Gastrocnemius medialis (tissue), 4 donors: ENCODE measurements around the gene SLC6A8. TPM values are rescaled to one million over a fixed set of nuclear protein-coding genes. Genes with fewer than 3 reads are reported as not detected.

Experiments used
- ATAC-seq, 2 donors: fragments of 150-250 bp; one replicate each; pipeline ENCODE4 v1.9.1; 2016
- DNase-seq, 2 donors: peaks; one replicate each; pipeline ENCODE4 v3.0.0-alpha.2; 2019
- H3K27ac ChIP-seq, 4 donors: fragments of 200-600 bp; sonication (generic); 1 replicate in 1 of 4; 2 replicates in 3 of 4; pipeline ENCODE4 v1.5.1; 2016 to 2018; ENCODE audit warnings: mild to moderate bottlenecking in 2 of 4, moderate library complexity in 1 of 4
- H3K27me3 ChIP-seq, 3 donors: fragments of 200-600 bp; sonication (generic) in 2 of 3; 1 replicate in 1 of 3; 2 replicates in 2 of 3; pipeline versions ENCODE4 v1.5.1 to v1.6.0; 2016 to 2019; ENCODE audit warnings: mild to moderate bottlenecking in 1 of 3, moderate library complexity in 1 of 3
- H3K36me3 ChIP-seq, 2 donors: fragments of 200-600 bp; sonication (generic) in 1 of 2; one replicate each; pipeline ENCODE4 v1.5.1; 2017 to 2018
- H3K4me1 ChIP-seq, 2 donors: fragments of 200-600 bp; sonication (generic) in 1 of 2; one replicate each; pipeline ENCODE4 v1.5.1; 2016 to 2017; ENCODE audit warnings: mild to moderate bottlenecking in 2 of 2
- H3K4me3 ChIP-seq, 4 donors: fragments of 200-600 bp; sonication (generic) in 3 of 4; 1 replicate in 1 of 4; 2 replicates in 3 of 4; pipeline ENCODE4 v1.5.1; 2016 to 2019; ENCODE audit warnings: mild to moderate bottlenecking in 2 of 4
- H3K9me3 ChIP-seq, 3 donors: fragments of 200-600 bp; sonication (generic) in 2 of 3; 1 replicate in 1 of 3; 2 replicates in 2 of 3; pipeline ENCODE4 v1.5.1; 2016 to 2019
- CTCF ChIP-seq, 5 experiments: fragments of 450-650 bp in 3 of 5; fragments of 200-600 bp in 2 of 5; sonication (generic) in 2 of 5; IDR thresholded peaks in 4 of 5; conservative IDR thresholded peaks in 1 of 5; 1 replicate in 4 of 5; 2 replicates in 1 of 5; pipeline ENCODE4 v1.5.1; 2016 to 2019; ENCODE audit warnings: antibody characterized with exemption in 5 of 5, mild to moderate bottlenecking in 3 of 5, moderate library complexity in 3 of 5
- POLR2A ChIP-seq, 2 donors: fragments of 450-650 bp; IDR thresholded peaks; one replicate each; pipeline ENCODE4 v1.6.1; 2017; ENCODE audit warnings: antibody characterized with exemption in 2 of 2, mild to moderate bottlenecking in 2 of 2, moderate library complexity in 2 of 2
- in situ Hi-C, 4 donors: fragments of 200-750 bp; cut with MboI; loops; one replicate each; pipeline versions ENCODE4 v1.15.0 to v1.8.0; 2017; ENCODE audit warnings: low sequenced_read_pairs in 4 of 4
- intact Hi-C: fragments of 100-400 bp; cut with DNase I; formaldehyde crosslinking; loops from one replicate; pipeline ENCODE4 v1.15.1; 2023; ENCODE audit warnings: low total_unique reads
- total RNA-seq, 4 donors: library from RNA; depleted of rRNA; stranded (reverse); fragments of >200 nt; gene quantifications; one replicate each; pipeline versions ENCODE4 v1.1.0 to v1.2.3, GENCODE V29; 2016

The SLC6A8 gene
- total RNA-seq, 4 donors from 2014 or later, result 40.1 to 78.1 (median 45.0) TPM

GRCh38 chrX:153709726-153710674, 22.3 kb downstream of the SLC6A8 start:
- Histone ChIP-seq H3K9me3 (no peaks in the 10 kb centered on the region), H3K27ac (peak overlapping the region; percentile 85 to 91 (median 90)), H3K4me3 (no peak overlapping the region), H3K4me1 (peaks cover 9 to 28% of the 10 kb centered on the region in 2 donors), H3K36me3 (peaks cover 0 to 5% of the 10 kb centered on the region in 2 donors), H3K27me3 (no peaks in the 10 kb centered on the region)
- intact Hi-C loops, result loop anchor here (10.0 kb wide), 1 partner anchor 335 kb away; no protein-coding TSS in a partner anchor
- in situ Hi-C loops, result no loop called here
- peak in 1 of 2 donors; percentile 69 for DNase-seq
- TF ChIP-seq POLR2A (IDR thresholded peaks at IDR 0.05) (no peak), CTCF (IDR thresholded peaks at IDR 0.05 in 4 of 5, conservative IDR thresholded peaks at IDR 0.05 in 1 of 5) (no peak)
- peak; percentile 22 to 32 for ATAC-seq

GRCh38 chrX:153714256-153714655, 26.5 kb downstream of the SLC6A8 start:
- H3K9me3 ChIP-seq, result no peaks in the 10 kb centered on the region
- DNase-seq (no peak), ATAC-seq (no peak)
- in situ Hi-C loops (no loop called here), intact Hi-C loops (no loop called here)
- no peak overlapping the region for H3K27ac ChIP-seq
- no peak overlapping the region for H3K4me3 ChIP-seq
- H3K36me3 ChIP-seq, result peaks cover 0 to 9% of the 10 kb centered on the region in 2 donors
- H3K27me3 ChIP-seq, result no peaks in the 10 kb centered on the region
- TF ChIP-seq CTCF (IDR thresholded peaks at IDR 0.05 in 4 of 5, conservative IDR thresholded peaks at IDR 0.05 in 1 of 5), result no peak
- peaks cover 5 to 9% of the 10 kb centered on the region in 2 donors for H3K4me1 ChIP-seq

GRCh38 chrX:153717445-153717844, 29.7 kb downstream of the SLC6A8 start:
- no peak for TF ChIP-seq POLR2A (IDR thresholded peaks at IDR 0.05)
- TF ChIP-seq CTCF (IDR thresholded peaks at IDR 0.05 in 4 of 5, conservative IDR thresholded peaks at IDR 0.05 in 1 of 5), result no peak
- Histone ChIP-seq H3K9me3 (no peaks in the 10 kb centered on the region), H3K27me3 (no peaks in the 10 kb centered on the region), H3K27ac (no peak overlapping the region), H3K4me1 (no peaks in the 10 kb centered on the region), H3K36me3 (peaks cover 0 to 29% of the 10 kb centered on the region in 2 donors), H3K4me3 (no peak overlapping the region)
- DNase-seq (no peak), ATAC-seq (no peak)
- in situ Hi-C loops (no loop called here), intact Hi-C loops (no loop called here)

GRCh38 chrX:153719238-153719637, 31.5 kb downstream of the SLC6A8 start:
- DNase-seq (no peak), ATAC-seq (no peak)
- intact Hi-C loops, result no loop called here
- in situ Hi-C loops, result no loop called here
- Histone ChIP-seq H3K27me3 (no peaks in the 10 kb centered on the region), H3K4me1 (peaks cover 7 to 11% of the 10 kb centered on the region in 2 donors), H3K4me3 (no peak overlapping the region), H3K27ac (no peak overlapping the region), H3K9me3 (no peaks in the 10 kb centered on the region), H3K36me3 (peaks cover 0 to 30% of the 10 kb centered on the region in 2 donors)
- no peak for TF ChIP-seq CTCF (IDR thresholded peaks at IDR 0.05 in 4 of 5, conservative IDR thresholded peaks at IDR 0.05 in 1 of 5)
- TF ChIP-seq POLR2A (IDR thresholded peaks at IDR 0.05), result no peak
